GM23338 (cell line): ENCODE measurements around the gene GVQW3. TPM values are rescaled to one million over a fixed set of nuclear protein-coding genes. Genes with fewer than 3 reads are reported as not detected.

Experiments used
- ATAC-seq: fragments of 200-7000 bp; cut with Tn5 transposase; 3 replicates; pipeline ENCODE4 v1.9.1; 2020
- DNase-seq: peaks from one replicate; pipeline ENCODE4 v3.0.0-alpha.2; 2015; ENCODE audit warnings: low spot score
- H2AFZ ChIP-seq: fragments of 200-600 bp; sonication (generic); 2 replicates; pipeline ENCODE4 v1.8.0; 2016; ENCODE audit warnings: antibody characterized with exemption, mild to moderate bottlenecking, moderate library complexity
- H3F3A ChIP-seq: fragments of 200-600 bp; sonication (generic); replicated peaks from 2 replicates; pipeline ENCODE4 v1.8.0; 2017; ENCODE audit warnings: antibody characterized with exemption, mixed run types, low read depth
- H3K27ac ChIP-seq: fragments of 200-600 bp; sonication (generic); 2 replicates; pipeline ENCODE4 v1.6.1; 2016; ENCODE audit warnings: low read depth
- H3K27me3 ChIP-seq: fragments of 200-600 bp; sonication (generic); 2 replicates; pipeline ENCODE4 v1.8.0; 2016; ENCODE audit warnings: mild to moderate bottlenecking, mixed run types, moderate library complexity; ENCODE audit not compliant: insufficient read depth
- H3K36me3 ChIP-seq: fragments of 200-600 bp; sonication (generic); 2 replicates; pipeline ENCODE4 v1.8.0; 2016; ENCODE audit warnings: mild to moderate bottlenecking; ENCODE audit not compliant: insufficient read depth
- H3K4me1 ChIP-seq: fragments of 200-600 bp; sonication (generic); 2 replicates; pipeline ENCODE4 v1.8.0; 2016; ENCODE audit warnings: mild to moderate bottlenecking, moderate library complexity; ENCODE audit not compliant: insufficient read depth
- H3K4me2 ChIP-seq: fragments of 200-600 bp; sonication (generic); 2 replicates; pipeline ENCODE4 v1.7.1; 2017; ENCODE audit warnings: mixed run types
- H3K4me3 ChIP-seq: fragments of 200-600 bp; sonication (generic); 2 replicates; pipeline ENCODE4 v1.6.1; 2016; ENCODE audit warnings: mixed run types
- H3K79me2 ChIP-seq: fragments of 200-600 bp; sonication (generic); replicated peaks from 2 replicates; pipeline ENCODE4 v1.8.0; 2017; ENCODE audit warnings: mild to moderate bottlenecking; ENCODE audit not compliant: insufficient read depth
- H3K9me2 ChIP-seq: fragments of 200-600 bp; sonication (generic); 2 replicates; pipeline ENCODE4 v1.8.0; 2017; ENCODE audit not compliant: insufficient read depth
- H4K20me1 ChIP-seq: fragments of 200-600 bp; sonication (generic); replicated peaks from 2 replicates; pipeline ENCODE4 v1.8.0; 2017; ENCODE audit warnings: mild to moderate bottlenecking; ENCODE audit not compliant: insufficient read depth
- H3K27ac Mint-ChIP-seq: 2 replicates; pipeline ENCODE4 v1.8.0; 2020; ENCODE audit warnings: inconsistent platforms, mild to moderate bottlenecking, moderate library complexity, mixed read lengths
- H3K27me3 Mint-ChIP-seq: 3 replicates; pipeline ENCODE4 v1.8.0; 2022; ENCODE audit warnings: low read depth, mild to moderate bottlenecking, moderate library complexity, mixed read lengths, inconsistent platforms; ENCODE audit not compliant: insufficient read depth, poor library complexity
- H3K36me3 Mint-ChIP-seq: 3 replicates; pipeline ENCODE4 v1.8.0; 2021; ENCODE audit warnings: low read depth, mild to moderate bottlenecking, inconsistent platforms, moderate library complexity, mixed read lengths
- H3K4me1 Mint-ChIP-seq: 3 replicates; pipeline ENCODE4 v1.8.0; 2020; ENCODE audit warnings: mild to moderate bottlenecking, inconsistent platforms, mixed read lengths
- H3K4me3 Mint-ChIP-seq: 3 replicates; pipeline ENCODE4 v1.8.0; 2021; ENCODE audit warnings: moderate library complexity, mild to moderate bottlenecking, inconsistent platforms, mixed read lengths
- H3K9me3 Mint-ChIP-seq: 3 replicates; pipeline ENCODE4 v1.8.0; 2020; ENCODE audit warnings: moderate library complexity, mild to moderate bottlenecking, inconsistent platforms, mixed read lengths
- CTCF ChIP-seq, 2 experiments: fragments of 200-600 bp in 1 of 2; sonication (generic) in 1 of 2; conservative IDR thresholded peaks; 2 replicates each; pipeline versions ENCODE4 v1.5.1 to v1.6.1; 2016 to 2017; ENCODE audit warnings: antibody characterized with exemption in 2 of 2, low read depth in 2 of 2, mild to moderate bottlenecking in 2 of 2, moderate library complexity in 1 of 2
- EZH2phosphoT487 ChIP-seq: fragments of 200-600 bp; sonication (generic); IDR thresholded peaks from one replicate; pipeline ENCODE4 v1.8.1; 2018; ENCODE audit warnings: antibody characterized with exemption; ENCODE audit not compliant: unreplicated experiment
- POLR2AphosphoS5 ChIP-seq: IDR thresholded peaks from 2 replicates; pipeline ENCODE4 v1.6.1; 2016; ENCODE audit warnings: antibody characterized with exemption, low read depth
- ZNF462 ChIP-seq: fragments of 250-450 bp; sonication (Bioruptor Pico); IDR thresholded peaks from 2 replicates; pipeline ENCODE4 v1.5.0; 2020; ENCODE audit warnings: mild to moderate bottlenecking, moderate library complexity
- polyA plus RNA-seq: library from polyadenylated mRNA; unstranded; fragments of >200 nt; fragmentation: Nextera tagmentation; extraction: Ambion mirVana; gene quantifications from 2 replicates; pipeline ENCODE4 v1.2.1, GENCODE V29; 2016
- total RNA-seq: library from RNA; depleted of rRNA; stranded (reverse); fragments of >200 nt; shearing (Covaris generic); gene quantifications from 2 replicates; pipeline ENCODE4 v1.2.3, GENCODE V29; 2014

GVQW3 gene
- total and polyA plus RNA-seq, 2 experiments from 2014 or later: 3.5 to 4.9 TPM

- 0 out of 2 replicates have a peak, but pooled peaks cover 3% of the 10 kb centered on the region for H3K4me1 ChIP-seq
- Mint-ChIP-seq H3K36me3 (peaks cover 30% of the 10 kb centered on the region), H3K27me3 (no peaks in the 10 kb centered on the region), H3K4me3 (no peak overlapping the region), H3K9me3 (peaks cover 40% of the 10 kb centered on the region), H3K4me1 (no peaks in the 10 kb centered on the region), H3K27ac (no peak overlapping the region)
- H3K27ac ChIP-seq: no peak overlapping the region
- H4K20me1 ChIP-seq: no peaks in the 10 kb centered on the region
- no peaks in the 10 kb centered on the region for H3F3A ChIP-seq
- H3K4me2 ChIP-seq: no peak overlapping the region
- DNase-seq (no peak), ATAC-seq (no peak)
- no peaks in the 10 kb centered on the region for H3K79me2 ChIP-seq
- H3K27me3 ChIP-seq: no peaks in the 10 kb centered on the region
- H3K4me3 ChIP-seq: no peak overlapping the region
- no peaks in the 10 kb centered on the region for H3K36me3 ChIP-seq
- H2AFZ ChIP-seq: no peak overlapping the region
- no peaks in the 10 kb centered on the region for H3K9me2 ChIP-seq
- TF ChIP-seq EZH2phosphoT487 (no peak), CTCF (conservative IDR thresholded peaks at IDR 0.05; ENCODE audit: low read depth in 2 of 2) (no peak), POLR2AphosphoS5 (no peak), ZNF462 (CRISPR knock-in tag) (no peak)
Observed at GRCh38 chr11:76334826-76335389, 46.2 kb upstream of the GVQW3 start.
